Activated naive CD8-positive, alpha-beta T cell (primary cell): Measurements from ENCODE around the gene TGM6.
A peak's percentile ranks its signal among the peaks of the same experiment; 100 is the strongest.

Source experiments
- H3K27ac Mint-ChIP-seq: one replicate; pipeline ENCODE4 v1.8.0; 2021; ENCODE audit warnings: mixed read lengths
- H3K27me3 Mint-ChIP-seq: one replicate; pipeline ENCODE4 v1.8.0; 2021; ENCODE audit warnings: mixed read lengths
- H3K36me3 Mint-ChIP-seq: one replicate; pipeline ENCODE4 v1.8.0; 2021; ENCODE audit warnings: mixed read lengths
- H3K4me1 Mint-ChIP-seq: one replicate; pipeline ENCODE4 v1.8.0; 2021; ENCODE audit warnings: low read depth, mixed read lengths
- H3K4me3 Mint-ChIP-seq: one replicate; pipeline ENCODE4 v1.8.0; 2021; ENCODE audit warnings: mild to moderate bottlenecking, mixed read lengths
- H3K9me3 Mint-ChIP-seq: one replicate; pipeline ENCODE4 v1.8.0; 2021; ENCODE audit warnings: low read depth, mixed read lengths

TGM6 gene

DNA sequence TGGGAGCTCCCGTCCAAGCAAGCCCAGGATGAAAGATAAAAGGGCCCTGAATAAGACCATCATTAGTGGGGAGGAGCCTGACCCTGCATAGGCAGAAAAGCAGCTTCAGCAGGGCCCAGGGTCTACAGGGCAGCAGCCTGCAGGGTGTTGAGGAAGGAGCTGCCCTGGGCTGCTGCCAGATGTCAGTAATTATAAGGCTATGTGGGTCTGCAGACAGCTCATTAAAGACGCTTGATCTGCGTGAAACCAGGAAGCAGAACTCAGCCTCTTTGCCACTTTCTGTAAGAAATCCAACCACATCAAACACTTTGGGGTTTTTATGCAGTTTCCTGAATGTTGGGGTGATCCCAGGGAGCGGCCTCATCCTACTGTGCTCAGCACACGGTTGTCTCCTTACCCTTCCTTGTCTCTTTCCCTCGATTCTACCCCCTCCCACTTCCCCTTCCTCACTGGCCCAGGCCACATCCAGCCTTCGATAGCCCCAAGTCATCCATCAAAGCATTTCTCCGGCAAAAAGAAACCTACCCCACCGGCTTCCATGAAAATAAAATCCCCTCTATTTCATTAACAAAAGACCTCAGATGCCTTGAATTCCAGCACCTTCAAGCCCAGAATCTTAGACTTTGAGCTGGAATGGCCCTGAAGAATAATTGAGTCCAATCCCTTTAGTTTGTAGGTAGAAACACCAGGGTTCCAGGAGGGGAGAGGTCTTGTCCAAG is 1.0 kb upstream of the TGM6 start:
- Mint-ChIP-seq H3K27me3 (peaks cover 3% of the 10 kb centered on the region), H3K36me3 (no peaks in the 10 kb centered on the region), H3K9me3 (no peaks in the 10 kb centered on the region), H3K4me1 (peaks cover 30% of the 10 kb centered on the region), H3K27ac (no peak overlapping the region), H3K4me3 (peak overlapping the region; percentile 27)

DNA sequence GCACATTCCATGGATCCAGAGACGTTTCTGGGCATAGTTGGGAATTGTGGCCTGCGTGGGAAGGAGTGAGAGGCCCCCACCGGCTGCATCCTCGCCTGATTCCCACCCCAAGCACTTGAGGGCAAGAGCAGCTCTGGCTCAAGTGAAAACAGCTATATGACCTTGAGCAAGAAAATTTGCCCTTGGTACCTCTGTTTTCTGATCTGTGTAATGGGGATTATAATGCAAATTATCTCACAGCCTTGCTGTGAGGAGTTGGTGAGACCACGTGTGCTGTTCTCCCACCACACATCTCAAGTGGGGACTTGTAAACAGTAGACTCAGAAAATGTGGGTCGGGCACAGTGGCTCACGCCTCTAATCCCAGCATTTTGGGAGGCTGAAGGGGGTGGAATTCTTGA is 602 bp downstream of the TGM6 start:
- no peaks in the 10 kb centered on the region for H3K27me3 Mint-ChIP-seq
- no peaks in the 10 kb centered on the region for H3K9me3 Mint-ChIP-seq
- H3K36me3 Mint-ChIP-seq, result no peaks in the 10 kb centered on the region
- no peak overlapping the region for H3K4me3 Mint-ChIP-seq
- H3K27ac Mint-ChIP-seq, result no peak overlapping the region
- peaks cover 30% of the 10 kb centered on the region for H3K4me1 Mint-ChIP-seq

DNA sequence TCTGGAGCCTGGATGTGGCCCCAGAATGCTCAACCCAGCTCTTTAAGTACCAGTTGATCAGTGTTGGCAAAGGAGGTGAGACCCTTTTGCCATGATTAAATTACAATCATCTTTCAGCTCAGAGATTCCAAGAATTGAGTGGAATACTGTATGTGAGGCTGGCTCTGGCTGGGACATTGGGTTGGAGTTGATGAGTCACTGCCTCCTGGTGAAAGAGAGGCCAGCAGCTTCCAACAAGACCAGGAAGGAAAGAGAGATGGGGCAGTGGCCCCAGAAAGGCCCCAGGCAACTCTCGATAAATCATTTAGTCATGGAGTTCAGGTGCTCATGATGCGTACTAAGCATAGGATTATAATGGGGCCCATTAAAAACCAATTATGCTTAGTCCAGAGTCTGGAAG is 2.1 kb downstream of the TGM6 start:
- Mint-ChIP-seq H3K4me1 (peaks cover 32% of the 10 kb centered on the region), H3K27ac (no peak overlapping the region), H3K4me3 (no peak overlapping the region), H3K27me3 (no peaks in the 10 kb centered on the region), H3K9me3 (no peaks in the 10 kb centered on the region), H3K36me3 (peaks cover 3% of the 10 kb centered on the region)

DNA sequence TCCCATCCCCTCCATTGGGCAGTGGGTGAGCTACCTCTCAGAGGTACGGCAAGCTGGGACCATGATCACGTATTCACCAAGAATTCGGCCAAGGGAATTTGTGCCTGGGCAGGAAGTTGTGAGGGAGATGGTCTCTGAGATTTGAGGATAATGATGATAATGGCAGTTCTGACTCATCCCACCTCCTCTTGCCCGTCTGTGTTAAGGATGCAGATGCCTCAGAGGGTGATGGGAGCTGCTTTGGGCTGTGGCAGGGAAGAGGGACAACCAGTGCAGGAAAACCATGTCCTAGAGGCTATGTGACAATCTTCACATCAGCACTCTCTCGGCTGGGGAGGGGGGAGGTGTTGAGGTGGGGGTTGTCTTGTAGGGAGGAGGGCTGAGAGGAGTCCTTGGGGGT is 4.3 kb downstream of the TGM6 start:
- peaks cover 11% of the 10 kb centered on the region for H3K4me1 Mint-ChIP-seq
- peaks cover 3% of the 10 kb centered on the region for H3K36me3 Mint-ChIP-seq
- H3K4me3 Mint-ChIP-seq, result no peak overlapping the region
- H3K9me3 Mint-ChIP-seq, result peaks cover 6% of the 10 kb centered on the region
- no peaks in the 10 kb centered on the region for H3K27me3 Mint-ChIP-seq
- no peak overlapping the region for H3K27ac Mint-ChIP-seq

DNA sequence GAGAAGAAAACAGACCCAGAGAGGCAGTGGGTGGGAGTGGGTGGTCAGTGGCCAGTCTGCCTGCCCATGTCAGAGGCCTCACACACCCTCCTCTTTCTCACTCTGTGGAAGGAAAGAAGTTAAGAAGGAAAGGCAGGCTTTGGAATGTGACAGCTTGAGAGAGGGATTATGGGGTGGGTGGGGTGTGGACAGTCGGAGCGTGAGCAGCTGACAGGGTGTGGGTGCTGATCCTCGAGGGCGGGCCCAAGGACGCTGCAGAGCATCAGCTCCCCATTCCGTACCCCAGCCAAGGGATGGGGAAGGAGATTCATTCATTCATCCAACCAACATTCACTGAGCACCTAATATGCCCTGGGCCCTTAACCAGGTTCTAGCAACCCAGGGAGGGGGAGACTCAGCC is 4.8 kb downstream of the TGM6 start:
- Mint-ChIP-seq H3K4me1 (peaks cover 10% of the 10 kb centered on the region), H3K4me3 (no peak overlapping the region), H3K36me3 (peaks cover 3% of the 10 kb centered on the region), H3K27ac (no peak overlapping the region), H3K27me3 (no peaks in the 10 kb centered on the region), H3K9me3 (peaks cover 6% of the 10 kb centered on the region)

DNA sequence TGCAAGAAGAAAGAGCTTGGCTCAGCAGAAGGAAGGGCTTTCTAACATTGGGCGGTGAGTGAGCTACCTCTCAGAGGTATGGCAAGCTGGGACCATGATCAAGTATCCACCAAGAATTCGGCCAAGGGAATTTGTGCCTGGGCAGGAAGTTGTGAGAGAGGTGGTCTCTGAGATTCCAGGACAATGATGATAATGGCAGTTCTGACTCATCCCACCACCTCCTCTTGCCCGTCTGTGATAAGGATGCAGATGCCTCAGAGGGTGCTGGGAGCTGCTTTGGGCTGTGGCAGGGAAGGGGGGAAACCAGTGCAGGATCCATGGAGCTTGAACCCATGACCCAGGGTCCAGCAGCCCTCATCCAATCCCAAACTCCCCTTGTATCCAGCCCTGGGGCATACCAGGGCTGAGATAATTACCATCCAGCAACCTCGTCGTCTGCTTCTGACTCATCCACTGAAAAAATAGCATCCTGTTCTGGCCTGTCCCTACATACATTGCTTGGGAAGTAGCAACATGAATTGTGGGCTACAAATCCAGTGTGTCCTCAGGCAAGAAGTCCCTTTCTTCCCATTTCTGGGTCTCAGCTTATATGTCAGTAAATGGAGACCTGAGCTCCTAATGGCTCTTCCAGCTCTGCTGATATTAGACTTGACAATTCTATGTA is 5.9 kb downstream of the TGM6 start:
- H3K4me1 Mint-ChIP-seq, result peaks cover 10% of the 10 kb centered on the region
- H3K36me3 Mint-ChIP-seq, result peaks cover 3% of the 10 kb centered on the region
- H3K4me3 Mint-ChIP-seq, result no peak overlapping the region
- peaks cover 6% of the 10 kb centered on the region for H3K9me3 Mint-ChIP-seq
- H3K27me3 Mint-ChIP-seq, result no peaks in the 10 kb centered on the region
- H3K27ac Mint-ChIP-seq, result no peak overlapping the region

DNA sequence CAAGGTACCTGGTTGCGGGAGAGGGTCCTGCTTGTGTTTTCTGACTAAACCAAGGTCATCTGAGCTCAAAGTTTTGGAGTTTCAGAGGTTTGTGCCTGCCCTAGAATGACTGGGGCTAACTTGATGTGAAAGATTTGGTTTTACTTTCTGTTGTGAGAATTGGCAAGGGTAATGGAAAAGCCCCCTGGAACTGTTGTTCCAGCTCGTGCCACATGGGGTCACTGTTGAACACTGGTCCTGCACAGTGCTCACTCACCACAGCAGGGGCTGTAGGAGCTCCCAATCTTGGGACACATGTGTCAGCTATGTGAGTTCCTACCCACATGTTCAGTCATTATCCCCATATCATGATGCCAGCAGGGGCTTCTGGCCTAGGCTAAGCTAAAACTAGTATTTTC is 6.5 kb downstream of the TGM6 start:
- peaks cover 10% of the 10 kb centered on the region for H3K4me1 Mint-ChIP-seq
- peaks cover 6% of the 10 kb centered on the region for H3K9me3 Mint-ChIP-seq
- H3K27me3 Mint-ChIP-seq, result no peaks in the 10 kb centered on the region
- H3K27ac Mint-ChIP-seq, result no peak overlapping the region
- H3K36me3 Mint-ChIP-seq, result peaks cover 3% of the 10 kb centered on the region
- no peak overlapping the region for H3K4me3 Mint-ChIP-seq

DNA sequence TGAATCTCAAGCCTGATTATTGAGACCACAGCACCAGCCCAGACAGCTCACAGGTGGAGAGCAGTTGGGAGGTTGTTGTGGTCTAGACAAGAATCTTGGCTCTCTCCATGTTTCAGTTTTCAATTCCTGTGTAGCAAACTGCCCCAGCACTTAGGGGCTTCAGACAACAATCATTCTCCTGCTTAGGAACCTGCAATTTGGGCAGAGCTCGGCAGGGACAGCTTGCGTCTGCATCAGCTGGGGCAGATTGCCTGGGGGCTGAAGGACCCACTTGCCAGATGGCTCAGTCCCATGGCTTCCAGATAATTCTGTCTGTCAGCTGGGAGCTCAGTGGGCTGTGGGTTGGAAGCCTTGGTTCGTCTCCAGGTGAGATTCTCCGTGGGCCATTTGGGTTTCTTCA is 6.9 kb downstream of the TGM6 start:
- no peak overlapping the region for H3K27ac Mint-ChIP-seq
- H3K4me3 Mint-ChIP-seq, result no peak overlapping the region
- peaks cover 10% of the 10 kb centered on the region for H3K4me1 Mint-ChIP-seq
- no peaks in the 10 kb centered on the region for H3K27me3 Mint-ChIP-seq
- peaks cover 3% of the 10 kb centered on the region for H3K36me3 Mint-ChIP-seq
- H3K9me3 Mint-ChIP-seq, result peaks cover 6% of the 10 kb centered on the region

DNA sequence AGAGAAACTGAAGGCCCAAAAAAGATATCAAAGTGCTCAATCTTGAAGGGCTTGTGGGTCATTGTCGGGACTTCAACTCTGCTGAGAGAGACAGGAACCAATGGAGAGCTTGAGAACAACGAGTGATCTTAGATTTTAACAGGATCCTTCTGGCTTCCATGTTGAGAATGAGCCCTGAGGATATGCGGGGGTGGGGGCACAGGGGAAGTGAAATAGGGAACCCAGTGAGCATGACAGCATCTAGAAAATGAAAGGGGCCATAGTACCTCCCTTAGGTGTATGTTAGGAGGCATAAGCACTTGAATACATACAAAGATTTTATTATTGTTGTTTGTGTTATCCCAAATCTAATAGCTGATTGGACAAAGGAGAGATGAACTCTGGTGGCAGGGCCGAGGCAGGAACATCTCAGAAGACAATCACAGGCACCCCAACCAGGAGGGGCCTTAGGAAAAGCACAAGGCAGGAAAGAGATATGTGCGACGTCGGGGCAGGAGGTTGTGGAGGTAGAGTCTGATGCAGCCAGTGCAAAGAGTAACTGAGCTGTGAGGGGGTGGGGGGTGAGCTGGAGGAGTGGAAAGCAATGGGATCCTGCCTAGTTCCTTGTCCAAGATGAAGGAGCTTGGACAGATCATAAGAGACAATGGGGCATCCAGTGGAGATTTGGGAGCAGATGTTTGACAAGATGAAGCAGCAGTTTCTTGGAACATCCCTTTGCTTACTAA is 10.4 kb downstream of the TGM6 start:
- no peak overlapping the region for H3K4me3 Mint-ChIP-seq

DNA sequence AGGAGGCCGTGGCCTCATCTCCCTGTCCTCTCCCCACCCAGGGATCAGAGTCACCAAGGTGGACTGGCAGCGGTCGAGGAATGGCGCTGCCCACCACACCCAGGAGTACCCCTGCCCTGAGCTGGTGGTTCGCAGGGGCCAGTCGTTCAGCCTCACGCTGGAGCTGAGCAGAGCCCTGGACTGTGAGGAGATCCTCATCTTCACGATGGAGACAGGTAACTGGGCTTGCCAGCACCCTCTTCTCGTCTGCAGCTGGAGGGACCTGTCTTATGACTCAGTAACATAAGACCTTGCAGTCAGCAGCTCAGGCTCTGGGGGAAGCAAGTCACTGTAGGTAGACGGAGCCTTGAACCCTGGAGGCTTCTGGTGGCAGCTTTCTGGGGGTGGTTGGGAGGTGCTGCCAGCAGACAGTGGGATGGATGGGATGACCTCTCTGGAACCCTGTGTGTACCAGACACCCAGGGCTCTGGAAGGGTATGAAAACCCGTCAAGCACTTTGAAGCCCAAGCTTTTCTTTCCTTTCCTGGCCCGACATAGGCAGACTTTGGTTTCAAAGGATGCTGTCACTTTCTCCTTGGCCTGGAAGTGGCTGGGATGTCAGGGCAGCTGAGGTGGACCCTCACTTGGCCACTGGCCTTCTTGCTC is 13.8 kb downstream of the TGM6 start:
- Mint-ChIP-seq H3K27me3 (no peaks in the 10 kb centered on the region), H3K4me1 (no peaks in the 10 kb centered on the region), H3K4me3 (no peak overlapping the region), H3K36me3 (no peaks in the 10 kb centered on the region), H3K9me3 (no peaks in the 10 kb centered on the region), H3K27ac (no peak overlapping the region)

More for the DNA sequence above, 10.4 kb downstream of the TGM6 start:
- H3K4me1 Mint-ChIP-seq, result peaks cover 3% of the 10 kb centered on the region
- H3K9me3 Mint-ChIP-seq, result peaks cover 6% of the 10 kb centered on the region
- H3K36me3 Mint-ChIP-seq, result peaks cover 3% of the 10 kb centered on the region
- H3K27me3 Mint-ChIP-seq, result no peaks in the 10 kb centered on the region
- H3K27ac Mint-ChIP-seq, result no peak overlapping the region

DNA sequence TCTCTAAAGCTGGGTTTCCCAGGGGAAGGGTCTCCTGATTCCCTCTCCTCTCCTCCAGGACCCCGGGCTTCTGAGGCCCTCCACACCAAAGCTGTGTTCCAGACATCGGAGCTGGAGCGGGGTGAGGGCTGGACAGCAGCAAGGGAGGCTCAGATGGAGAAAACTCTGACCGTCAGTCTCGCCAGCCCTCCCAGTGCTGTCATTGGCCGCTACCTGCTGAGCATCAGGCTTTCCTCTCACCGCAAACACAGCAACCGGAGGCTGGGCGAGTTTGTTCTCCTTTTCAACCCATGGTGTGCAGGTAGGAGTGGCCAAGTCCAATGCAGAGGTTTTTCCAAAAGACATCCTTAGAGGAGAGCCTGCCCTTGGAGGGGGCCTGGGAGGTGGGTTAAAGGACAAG is 14.4 kb downstream of the TGM6 start:
- H3K4me1 Mint-ChIP-seq, result no peaks in the 10 kb centered on the region
- no peaks in the 10 kb centered on the region for H3K27me3 Mint-ChIP-seq
- H3K4me3 Mint-ChIP-seq, result no peak overlapping the region
- no peaks in the 10 kb centered on the region for H3K36me3 Mint-ChIP-seq
- no peaks in the 10 kb centered on the region for H3K9me3 Mint-ChIP-seq
- H3K27ac Mint-ChIP-seq, result no peak overlapping the region

DNA sequence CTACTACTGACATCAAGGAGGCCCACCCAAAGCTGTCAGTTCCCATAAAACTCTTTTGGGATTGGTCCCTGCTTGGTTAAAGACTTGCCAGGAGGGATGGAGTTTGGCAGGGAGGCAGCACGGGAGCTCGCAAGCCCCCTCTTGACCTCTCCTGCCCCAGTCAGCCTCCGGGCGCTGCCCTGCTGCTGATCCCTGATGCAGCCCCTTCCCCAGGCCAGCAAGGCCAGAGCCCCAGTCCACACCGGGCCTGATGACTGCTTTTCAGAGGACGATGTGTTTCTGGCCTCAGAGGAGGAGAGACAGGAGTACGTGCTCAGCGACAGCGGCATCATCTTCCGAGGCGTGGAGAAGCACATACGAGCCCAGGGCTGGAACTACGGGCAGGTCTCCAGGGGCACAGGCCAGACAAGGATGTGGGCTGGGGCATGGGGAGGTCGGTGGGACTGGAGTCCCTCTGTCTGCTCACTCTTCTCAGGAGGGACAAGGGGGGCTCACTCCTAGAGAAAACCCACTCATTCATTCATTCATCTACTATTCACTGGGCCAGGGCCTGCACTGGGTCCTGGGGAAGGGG is 15.6 kb downstream of the TGM6 start:
- no peak overlapping the region for H3K4me3 Mint-ChIP-seq
- H3K9me3 Mint-ChIP-seq, result no peaks in the 10 kb centered on the region
- H3K27me3 Mint-ChIP-seq, result no peaks in the 10 kb centered on the region
- H3K4me1 Mint-ChIP-seq, result no peaks in the 10 kb centered on the region
- no peaks in the 10 kb centered on the region for H3K36me3 Mint-ChIP-seq
- H3K27ac Mint-ChIP-seq, result no peak overlapping the region

DNA sequence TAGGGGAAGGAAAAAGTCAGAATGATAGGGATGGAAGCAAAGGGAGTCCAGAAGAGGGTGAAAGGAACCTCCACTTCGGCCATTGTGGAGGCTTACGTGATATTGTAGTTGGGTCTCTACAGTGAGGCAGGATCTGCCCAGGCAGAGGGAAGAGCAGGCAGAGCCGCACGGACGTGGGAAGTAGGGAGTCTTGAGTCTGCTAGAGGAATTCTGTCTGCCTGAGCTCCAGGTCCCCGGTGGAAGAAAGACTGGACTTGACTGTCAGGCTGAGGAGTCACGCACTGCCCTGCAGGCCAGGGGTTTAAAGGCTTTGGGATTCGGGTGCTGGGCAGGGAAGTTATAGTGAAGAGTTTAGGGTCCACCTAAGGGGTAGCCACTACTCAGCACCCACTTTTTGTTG is 16.4 kb downstream of the TGM6 start:
- Mint-ChIP-seq H3K9me3 (no peaks in the 10 kb centered on the region), H3K4me3 (no peak overlapping the region), H3K27me3 (no peaks in the 10 kb centered on the region), H3K27ac (no peak overlapping the region), H3K36me3 (no peaks in the 10 kb centered on the region), H3K4me1 (no peaks in the 10 kb centered on the region)

DNA sequence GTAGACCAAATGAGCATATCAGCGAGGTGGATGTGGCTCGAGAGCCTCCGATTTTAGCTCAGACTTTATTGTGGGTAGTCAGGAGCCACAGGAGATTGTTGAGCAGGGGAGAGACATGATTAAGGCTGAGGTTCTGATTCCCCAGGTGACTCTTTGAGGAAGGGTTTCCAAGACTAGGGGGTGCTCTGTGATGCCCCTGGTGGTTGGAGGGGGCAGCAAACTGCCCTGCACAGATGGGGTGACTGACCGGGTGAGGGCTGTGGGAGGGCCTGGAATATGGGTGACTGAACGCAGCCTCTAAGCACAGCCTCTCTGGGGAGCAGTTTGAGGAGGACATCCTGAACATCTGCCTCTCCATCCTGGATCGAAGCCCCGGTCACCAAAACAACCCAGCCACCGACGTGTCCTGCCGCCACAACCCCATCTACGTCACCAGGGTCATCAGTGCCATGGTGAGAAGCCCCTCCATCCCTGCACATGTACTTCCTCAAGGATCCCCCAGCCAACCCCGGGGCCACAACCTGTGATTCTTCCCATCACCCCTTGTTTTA is 17.0 kb downstream of the TGM6 start:
- Mint-ChIP-seq H3K36me3 (no peaks in the 10 kb centered on the region), H3K27me3 (no peaks in the 10 kb centered on the region), H3K4me3 (no peak overlapping the region), H3K4me1 (no peaks in the 10 kb centered on the region), H3K27ac (no peak overlapping the region), H3K9me3 (no peaks in the 10 kb centered on the region)
